NCI-H1930 (cell line): Measurements from ENCODE around the gene ZNF282.
"Not testable (repeated sequence)": the region's sequence is repeated elsewhere in the genome, so short reads cannot be mapped to it uniquely, and the experiment has no call there.

Source experiments
- DNase-seq, 2 experiments: peaks; one replicate each; lab custom pipeline; 2025; lab: John Stamatoyannopoulos, UW

Gene ZNF282

GRCh38 chr7:149256568-149256967, 61.2 kb downstream of the ZNF282 start:
- no peak for DNase-seq

GRCh38 chr7:149257146-149257545, 61.8 kb downstream of the ZNF282 start:
- DNase-seq = no peak

- no peak for DNase-seq
Measured at GRCh38 chr7:149261316-149261828, 66.0 kb downstream of the ZNF282 start.

- peak; percentile 84 to 90 for DNase-seq
Measured at GRCh38 chr7:149261829-149262617, 66.7 kb downstream of the ZNF282 start, which contains the start of gene ZNF783. Gene ZNF783, plus strand, starts transcription at chr7:149262196. Its CDS starts 138 bp downstream, at chr7:149262334.

GRCh38 chr7:149266451-149266850, 71.1 kb downstream of the ZNF282 start:
- DNase-seq = no peak

- no peak for DNase-seq
Measured at GRCh38 chr7:149267733-149268132, 72.4 kb downstream of the ZNF282 start.

- not testable (repeated sequence) for DNase-seq
Measured at GRCh38 chr7:149274424-149274823, 79.1 kb downstream of the ZNF282 start.
